ENCODE data around the gene TPI1. TPM values are rescaled to one million over a fixed set of nuclear protein-coding genes. Genes with fewer than 3 reads are reported as not detected.

The TPI1 gene
- total RNA-seq, 1 donor from 2014 or later: 722 TPM

- DNase-seq (ENCODE audit: low read depth) (no peak), FAIRE-seq (no peak)
- Mint-ChIP-seq H3K4me1 (ENCODE audit: low read depth, unreplicated experiment) (no peaks in the 10 kb centered on the region), H3K36me3 (ENCODE audit: low read depth, unreplicated experiment) (peaks cover 7% of the 10 kb centered on the region), H3K27me3 (ENCODE audit: low read depth, unreplicated experiment) (no peaks in the 10 kb centered on the region), H3K9me3 (ENCODE audit: unreplicated experiment) (no peaks in the 10 kb centered on the region), H3K4me3 (ENCODE audit: unreplicated experiment) (no peak overlapping the region), H3K27ac (ENCODE audit: unreplicated experiment) (no peak overlapping the region)
- peaks cover 25% of the 10 kb centered on the region for H4K20me1 ChIP-seq (ENCODE audit: insufficient read depth, low read length)
- H3K36me3 ChIP-seq (ENCODE audit: insufficient read depth, low read length): peaks cover 34% of the 10 kb centered on the region
- H3K27ac ChIP-seq (ENCODE audit: low read depth, low read length): no peak overlapping the region
- no peak overlapping the region for H3K4me3 ChIP-seq (ENCODE audit: insufficient read depth, low read depth, low read length)
- H3K9me3 ChIP-seq (ENCODE audit: insufficient read depth, low read depth, low read length): no peaks in the 10 kb centered on the region
- H3K4me1 ChIP-seq (ENCODE audit: insufficient read depth, low read length): no peaks in the 10 kb centered on the region
- no peaks in the 10 kb centered on the region for H3K27me3 ChIP-seq (ENCODE audit: insufficient read depth, low read length)
- no peak overlapping the region for H3K4me2 ChIP-seq (ENCODE audit: low read length)
- H3K9ac ChIP-seq (ENCODE audit: low read length): no peak overlapping the region
- no peak for TF ChIP-seq CTCF (IDR thresholded peaks at IDR 0.05; ENCODE audit: insufficient read depth, low read depth, low read length)
- TF ChIP-seq EZH2 (IDR thresholded peaks at IDR 0.05; ENCODE audit: insufficient read depth, low read length): no peak
- no peak overlapping the region for H2AFZ ChIP-seq (ENCODE audit: low read depth, low read length)
- H3K79me2 ChIP-seq (ENCODE audit: insufficient read depth, low read length): no peaks in the 10 kb centered on the region
These were observed 29.8 kb upstream of the TPI1 start for GRCh38 chr12:6837370-6838060.

- no peak for DNase-seq (ENCODE audit: low read depth)
- peaks cover 11% of the 10 kb centered on the region for H3K36me3 Mint-ChIP-seq (ENCODE audit: low read depth, unreplicated experiment)
- H3K36me3 ChIP-seq (ENCODE audit: insufficient read depth, low read length): peaks cover 34% of the 10 kb centered on the region
These were observed 28.5 kb upstream of the TPI1 start for GRCh38 chr12:6838854-6839253.

More at GRCh38 chr12:6838854-6839253, 28.5 kb upstream of the TPI1 start:
- no peak for FAIRE-seq
- H3K4me1 ChIP-seq (ENCODE audit: insufficient read depth, low read length): no peaks in the 10 kb centered on the region
- TF ChIP-seq CTCF (IDR thresholded peaks at IDR 0.05; ENCODE audit: insufficient read depth, low read depth, low read length) (no peak), EZH2 (IDR thresholded peaks at IDR 0.05; ENCODE audit: insufficient read depth, low read length) (no peak)
- H3K4me2 ChIP-seq (ENCODE audit: low read length): no peak overlapping the region
- H3K4me3 ChIP-seq (ENCODE audit: insufficient read depth, low read depth, low read length): no peak overlapping the region
- no peak overlapping the region for H2AFZ ChIP-seq (ENCODE audit: low read depth, low read length)
- H3K79me2 ChIP-seq (ENCODE audit: insufficient read depth, low read length): no peaks in the 10 kb centered on the region
- peaks cover 27% of the 10 kb centered on the region for H4K20me1 ChIP-seq (ENCODE audit: insufficient read depth, low read length)
- Mint-ChIP-seq H3K27ac (ENCODE audit: unreplicated experiment) (no peak overlapping the region), H3K4me1 (ENCODE audit: low read depth, unreplicated experiment) (no peaks in the 10 kb centered on the region), H3K9me3 (ENCODE audit: unreplicated experiment) (no peaks in the 10 kb centered on the region), H3K4me3 (ENCODE audit: unreplicated experiment) (no peak overlapping the region), H3K27me3 (ENCODE audit: low read depth, unreplicated experiment) (no peaks in the 10 kb centered on the region)
- H3K27me3 ChIP-seq (ENCODE audit: insufficient read depth, low read length): no peaks in the 10 kb centered on the region
- no peaks in the 10 kb centered on the region for H3K9me3 ChIP-seq (ENCODE audit: insufficient read depth, low read depth, low read length)
- H3K27ac ChIP-seq (ENCODE audit: low read depth, low read length): no peak overlapping the region
- H3K9ac ChIP-seq (ENCODE audit: low read length): no peak overlapping the region

Data from astrocyte (in vitro differentiated cells and primary cell).